ENCODE data around the gene REM2.
A peak's percentile ranks its signal among the peaks of the same experiment; 100 is the strongest.

REM2 gene, protein sequence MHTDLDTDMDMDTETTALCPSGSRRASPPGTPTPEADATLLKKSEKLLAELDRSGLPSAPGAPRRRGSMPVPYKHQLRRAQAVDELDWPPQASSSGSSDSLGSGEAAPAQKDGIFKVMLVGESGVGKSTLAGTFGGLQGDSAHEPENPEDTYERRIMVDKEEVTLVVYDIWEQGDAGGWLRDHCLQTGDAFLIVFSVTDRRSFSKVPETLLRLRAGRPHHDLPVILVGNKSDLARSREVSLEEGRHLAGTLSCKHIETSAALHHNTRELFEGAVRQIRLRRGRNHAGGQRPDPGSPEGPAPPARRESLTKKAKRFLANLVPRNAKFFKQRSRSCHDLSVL

DNA sequence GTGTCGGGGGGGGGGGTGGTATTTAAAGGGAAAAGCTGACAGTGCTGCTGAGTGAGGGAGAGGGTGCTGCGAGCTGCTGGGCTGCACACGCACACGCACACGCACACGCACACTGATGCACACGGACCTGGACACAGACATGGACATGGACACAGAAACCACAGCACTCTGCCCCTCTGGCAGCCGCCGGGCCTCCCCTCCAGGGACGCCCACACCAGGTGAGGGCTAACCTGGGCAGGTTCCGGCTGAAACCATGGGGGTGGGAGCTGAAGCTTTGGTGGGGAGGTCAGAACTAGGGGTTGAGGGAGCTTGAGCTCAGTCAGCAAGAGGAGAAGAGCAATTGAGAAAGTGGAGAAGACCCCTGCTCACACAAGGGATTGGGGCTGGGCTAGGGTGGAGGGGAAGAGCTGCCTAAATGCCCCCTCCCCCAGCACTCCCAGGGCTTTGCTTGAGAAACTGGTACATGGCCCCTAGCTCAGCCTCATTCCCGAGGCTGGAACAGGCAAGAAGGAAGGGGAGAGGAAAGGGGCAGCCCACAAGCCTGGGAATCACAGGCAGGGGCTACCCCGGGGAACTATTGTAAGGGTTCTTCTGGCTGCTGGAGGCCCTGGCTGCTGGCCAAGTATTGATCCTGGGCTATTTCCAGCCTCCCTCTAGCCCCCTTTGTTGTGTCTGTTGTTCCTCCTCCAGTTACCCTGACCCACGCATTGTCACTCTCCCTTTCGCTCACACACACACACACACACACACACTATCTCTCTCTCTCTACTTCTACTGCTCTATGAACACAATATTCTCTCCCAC, at the start of gene REM2:
TSS of gene REM2 (plus strand) at position 50 of the 804 bp plus-strand sequence. CDS start at position 116, 66 bp downstream.
- DNase-seq: no peak

DNA sequence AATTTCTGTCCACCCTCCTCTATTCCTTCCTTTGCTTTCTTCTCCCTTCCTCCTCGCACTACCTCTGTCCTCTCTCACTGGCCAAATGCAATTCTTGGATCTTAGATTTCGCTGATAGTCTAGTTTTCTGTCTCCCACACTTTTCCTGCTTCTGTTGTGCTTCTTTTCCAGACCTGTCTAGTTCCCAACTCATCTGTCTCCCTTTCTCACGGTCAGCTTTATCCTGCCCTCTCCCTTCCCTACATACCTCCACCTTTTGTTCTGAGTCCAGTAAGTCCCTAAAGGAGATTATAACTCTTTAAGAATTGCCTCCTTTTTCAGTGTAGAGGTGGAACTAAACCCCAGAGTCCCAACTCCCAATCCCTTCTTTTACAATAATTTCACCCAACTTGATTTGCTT, 47.5 kb upstream of the REM2 start:
- no peak for DNase-seq

DNA sequence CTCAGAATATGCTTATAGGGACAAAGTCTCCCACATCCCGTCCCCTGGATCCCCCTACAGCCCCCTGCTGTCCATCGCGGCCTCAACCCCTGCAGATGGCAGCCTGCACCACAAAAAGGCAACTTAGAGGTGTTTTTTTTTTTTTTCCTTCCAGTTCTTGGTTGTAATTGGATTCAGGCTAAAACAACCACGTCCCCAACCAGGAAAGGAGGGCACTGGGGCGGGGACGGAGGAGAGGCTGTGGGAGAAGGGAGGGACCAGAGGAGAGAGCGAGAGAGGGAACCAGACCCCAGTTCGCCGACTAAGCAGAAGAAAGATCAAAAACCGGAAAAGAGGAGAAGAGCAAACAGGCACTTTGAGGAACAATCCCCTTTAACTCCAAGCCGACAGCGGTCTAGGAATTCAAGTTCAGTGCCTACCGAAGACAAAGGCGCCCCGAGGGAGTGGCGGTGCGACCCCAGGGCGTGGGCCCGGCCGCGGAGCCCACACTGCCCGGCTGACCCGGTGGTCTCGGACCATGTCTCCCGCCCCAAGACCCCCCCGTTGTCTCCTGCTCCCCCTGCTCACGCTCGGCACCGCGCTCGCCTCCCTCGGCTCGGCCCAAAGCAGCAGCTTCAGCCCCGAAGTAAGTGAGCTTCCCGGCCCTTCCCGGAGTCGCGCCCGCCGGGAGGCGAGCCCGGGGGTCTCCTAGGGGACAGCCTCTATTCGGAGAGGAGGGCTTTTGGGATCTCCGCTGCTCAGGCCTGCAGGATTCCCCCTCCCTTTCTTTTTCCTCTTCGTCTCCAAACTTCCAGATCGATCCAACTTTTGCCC, 46.5 kb upstream of the REM2 start, which contains the start of gene MMP14:
TSS of gene MMP14 (plus strand) at position 285 of the 813 bp plus-strand sequence. CDS start at position 518, 233 bp downstream.
- DNase-seq: peak; percentile 39

DNA sequence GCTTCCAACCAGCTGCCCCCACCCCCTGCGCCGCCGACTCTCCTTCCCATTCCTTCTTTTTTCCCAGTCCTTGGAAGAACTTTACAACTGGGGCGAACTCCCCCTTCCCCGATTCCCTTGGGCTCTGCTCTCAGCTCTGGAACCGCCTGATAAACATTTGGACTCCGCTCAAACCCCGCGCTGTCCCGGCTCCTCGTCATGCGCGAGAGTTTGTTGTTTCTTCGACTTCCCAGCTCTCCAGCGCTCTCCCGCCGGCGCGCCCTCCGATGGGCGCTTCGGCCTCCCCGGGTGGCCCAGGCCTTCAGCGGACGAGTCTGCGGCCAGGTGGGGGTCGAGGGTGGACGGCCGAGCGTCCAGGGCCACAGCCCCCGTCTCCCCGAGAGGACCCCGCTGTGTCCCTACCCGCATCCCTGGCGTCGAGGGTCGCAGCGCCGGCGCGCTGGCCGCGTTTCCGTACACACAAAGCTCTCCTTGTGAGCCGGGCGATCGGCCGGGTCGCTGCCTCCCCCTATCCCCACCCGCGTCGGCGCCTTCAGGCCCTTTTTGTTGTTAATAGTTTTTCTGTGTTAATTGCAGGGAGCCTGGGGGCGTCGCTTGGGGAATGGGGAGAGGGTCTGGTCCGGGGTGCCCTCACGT, 45.8 kb upstream of the REM2 start:
- peak; percentile 62 for DNase-seq

DNA sequence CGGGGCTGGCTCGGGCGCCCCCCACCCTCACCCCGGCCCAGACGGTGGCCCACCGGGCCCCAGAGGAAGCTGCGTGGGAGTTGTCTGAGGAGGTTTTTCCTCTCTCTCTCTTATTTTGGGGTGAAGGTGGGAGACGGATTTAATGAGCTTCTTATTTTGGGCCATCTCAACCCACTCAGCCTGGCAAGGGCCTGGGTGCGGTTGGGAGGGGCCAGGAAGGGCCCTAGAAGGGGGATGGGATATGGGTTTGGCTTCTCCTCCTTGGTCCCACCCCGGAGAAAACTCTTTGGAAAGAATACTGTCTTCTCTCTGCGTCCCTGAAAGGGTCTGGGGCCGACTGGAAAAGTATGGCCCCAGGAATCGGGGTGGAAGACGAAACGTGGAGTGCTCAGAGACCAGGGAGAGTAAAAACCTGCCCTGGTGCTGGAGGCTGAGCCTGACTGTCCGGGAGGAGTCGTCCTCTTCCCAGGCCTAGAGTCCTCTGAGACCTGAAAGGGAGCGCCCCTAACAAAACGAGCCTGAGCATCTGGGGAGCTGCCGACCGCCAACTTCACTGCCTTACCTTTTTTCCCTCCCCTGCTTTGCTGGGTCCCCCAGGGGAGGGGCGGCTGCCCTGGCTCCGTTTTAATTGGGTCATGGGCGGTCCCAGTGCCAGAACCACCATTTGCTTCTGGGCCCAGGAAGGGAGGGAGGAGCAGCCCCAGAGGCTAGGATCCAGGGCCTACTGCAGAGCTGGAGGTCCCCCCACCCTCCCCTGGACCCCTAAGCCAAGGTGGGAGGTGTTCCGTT, 45.1 kb upstream of the REM2 start:
- no peak for DNase-seq

DNA sequence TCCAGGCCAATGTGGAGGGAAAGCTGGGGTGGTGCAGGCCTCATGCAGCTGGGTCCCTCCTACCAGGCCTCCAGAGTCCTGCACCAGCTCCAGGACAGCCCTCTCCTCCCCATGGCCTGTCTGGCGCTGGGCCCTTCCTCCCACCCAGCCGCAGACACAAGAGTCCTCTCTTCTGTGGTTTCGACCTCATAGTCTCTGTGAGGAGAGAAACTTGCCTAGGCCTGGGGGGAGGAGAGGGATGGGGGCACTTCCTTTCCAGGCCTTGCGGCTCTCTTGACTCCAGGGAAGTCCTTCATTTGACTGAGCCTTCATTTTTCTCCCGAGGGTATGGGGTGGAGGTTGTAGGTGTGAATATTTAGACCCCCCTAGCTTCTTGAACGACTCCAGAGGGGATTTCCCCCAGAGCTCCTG, 44.4 kb upstream of the REM2 start:
- DNase-seq: peak; percentile 28

DNA sequence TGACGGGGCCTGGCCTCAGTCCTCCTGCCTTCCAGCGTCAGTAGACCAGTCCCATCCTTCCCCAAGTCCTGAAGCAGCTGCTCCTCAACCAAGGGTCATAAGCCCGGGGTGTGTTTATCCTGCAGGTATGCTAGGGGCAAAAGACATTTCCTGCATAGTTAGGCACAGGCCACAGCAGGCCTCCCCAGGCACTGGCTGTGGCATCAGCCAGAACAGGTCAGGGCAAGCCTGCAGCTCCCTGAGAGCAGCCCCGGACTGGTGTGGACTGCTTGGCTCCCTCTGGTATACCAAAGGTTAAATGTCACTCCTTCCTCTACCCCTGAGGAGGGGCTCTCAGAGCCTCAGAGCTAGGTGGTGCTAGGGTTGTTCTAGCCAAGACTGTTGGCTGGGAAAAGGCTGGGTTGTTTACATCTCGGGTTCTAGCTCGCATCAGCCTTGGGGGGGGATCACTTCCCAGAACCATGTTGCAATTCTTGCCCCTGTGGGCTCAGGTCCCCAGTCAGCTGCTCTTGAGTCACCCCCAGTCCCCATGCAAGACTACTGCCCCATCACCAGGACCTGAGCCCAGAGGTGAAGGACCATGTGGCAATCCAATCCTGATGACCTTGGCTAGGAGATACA, 43.8 kb upstream of the REM2 start:
- no peak for DNase-seq

DNA sequence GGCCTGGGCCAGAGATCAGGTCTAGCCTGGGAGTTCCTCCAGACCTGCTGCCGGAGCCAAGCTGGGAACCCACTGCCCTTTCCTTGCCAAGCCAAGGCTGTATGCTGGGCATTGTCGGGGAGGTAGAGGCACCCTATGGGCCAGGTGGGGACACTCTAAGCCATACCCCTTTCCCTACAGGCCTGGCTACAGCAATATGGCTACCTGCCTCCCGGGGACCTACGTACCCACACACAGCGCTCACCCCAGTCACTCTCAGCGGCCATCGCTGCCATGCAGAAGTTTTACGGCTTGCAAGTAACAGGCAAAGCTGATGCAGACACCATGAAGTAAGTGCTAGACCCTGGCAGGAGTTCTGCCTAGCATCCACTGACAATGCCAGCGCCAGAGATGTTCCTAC, 41.7 kb upstream of the REM2 start:
- no peak for DNase-seq

DNA sequence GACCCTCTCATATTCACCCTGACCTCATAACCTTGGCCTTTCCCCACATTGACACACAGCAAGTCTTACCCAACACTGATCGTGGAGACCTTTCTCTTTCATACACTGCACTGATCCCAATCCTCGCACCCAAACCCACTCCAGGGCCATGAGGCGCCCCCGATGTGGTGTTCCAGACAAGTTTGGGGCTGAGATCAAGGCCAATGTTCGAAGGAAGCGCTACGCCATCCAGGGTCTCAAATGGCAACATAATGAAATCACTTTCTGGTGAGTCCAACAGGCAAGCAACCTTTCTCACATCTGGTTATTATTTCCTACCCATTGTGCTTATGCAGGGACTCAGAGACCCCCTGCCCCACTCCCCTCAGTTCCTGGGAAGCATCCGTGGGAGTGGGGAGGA, 41.3 kb upstream of the REM2 start:
- no peak for DNase-seq

DNA sequence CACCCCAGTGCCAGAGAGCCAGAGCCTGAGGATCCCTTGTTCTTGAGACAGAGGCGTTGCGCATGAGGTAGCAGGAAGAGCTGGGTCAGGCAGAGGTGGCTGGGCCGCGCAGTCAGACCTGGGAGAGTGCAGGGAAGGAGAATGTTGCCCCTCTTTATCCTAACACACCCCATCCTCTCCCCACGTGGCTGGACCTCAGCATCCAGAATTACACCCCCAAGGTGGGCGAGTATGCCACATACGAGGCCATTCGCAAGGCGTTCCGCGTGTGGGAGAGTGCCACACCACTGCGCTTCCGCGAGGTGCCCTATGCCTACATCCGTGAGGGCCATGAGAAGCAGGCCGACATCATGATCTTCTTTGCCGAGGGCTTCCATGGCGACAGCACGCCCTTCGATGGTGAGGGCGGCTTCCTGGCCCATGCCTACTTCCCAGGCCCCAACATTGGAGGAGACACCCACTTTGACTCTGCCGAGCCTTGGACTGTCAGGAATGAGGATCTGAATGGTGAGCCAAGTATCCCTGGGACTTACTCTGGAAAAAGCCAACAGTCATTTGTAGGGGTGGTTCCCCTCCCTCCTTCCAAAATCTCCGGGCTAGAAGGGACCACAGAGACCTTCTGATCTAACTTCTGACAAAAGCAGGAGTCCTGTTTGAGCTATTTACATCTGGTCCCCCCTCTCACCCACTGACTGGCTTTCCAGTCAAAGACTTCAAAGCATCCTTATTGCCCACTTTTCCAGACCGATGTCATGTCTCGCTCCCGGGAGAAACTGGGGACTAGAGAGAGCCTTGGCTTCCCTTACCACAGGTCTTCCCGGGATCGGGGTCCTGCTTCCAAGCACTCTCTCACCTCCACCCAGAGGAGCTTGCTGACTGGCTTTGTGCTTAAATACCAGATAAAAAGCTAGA, 40.6 kb upstream of the REM2 start:
- no peak for DNase-seq

DNA sequence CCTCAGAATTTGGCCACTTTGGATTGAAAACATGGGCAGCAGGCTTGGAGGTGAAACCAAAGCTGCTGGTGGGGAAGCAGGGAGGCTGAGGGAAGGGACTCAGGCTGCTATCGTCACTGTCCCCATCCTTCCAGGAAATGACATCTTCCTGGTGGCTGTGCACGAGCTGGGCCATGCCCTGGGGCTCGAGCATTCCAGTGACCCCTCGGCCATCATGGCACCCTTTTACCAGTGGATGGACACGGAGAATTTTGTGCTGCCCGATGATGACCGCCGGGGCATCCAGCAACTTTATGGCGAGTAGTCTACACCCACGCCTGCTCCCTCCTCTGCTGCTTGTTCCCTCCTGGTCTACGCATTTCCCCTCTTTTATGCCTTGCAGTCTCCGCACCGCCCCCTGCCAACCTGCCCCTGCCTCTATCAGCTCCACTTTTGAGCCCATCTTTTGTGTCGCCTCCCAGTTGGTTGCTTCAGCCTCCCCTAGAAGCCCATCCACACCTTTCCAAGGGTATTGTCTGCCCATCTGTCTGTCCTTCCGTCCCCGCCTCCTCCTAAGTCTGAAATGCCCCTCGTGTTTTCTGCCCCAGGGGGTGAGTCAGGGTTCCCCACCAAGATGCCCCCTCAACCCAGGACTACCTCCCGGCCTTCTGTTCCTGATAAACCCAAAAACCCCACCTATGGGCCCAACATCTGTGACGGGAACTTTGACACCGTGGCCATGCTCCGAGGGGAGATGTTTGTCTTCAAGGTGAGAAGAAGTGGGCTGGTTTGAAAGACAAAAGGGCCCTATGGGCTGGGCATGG, 39.7 kb upstream of the REM2 start:
- DNase-seq: no peak

DNA sequence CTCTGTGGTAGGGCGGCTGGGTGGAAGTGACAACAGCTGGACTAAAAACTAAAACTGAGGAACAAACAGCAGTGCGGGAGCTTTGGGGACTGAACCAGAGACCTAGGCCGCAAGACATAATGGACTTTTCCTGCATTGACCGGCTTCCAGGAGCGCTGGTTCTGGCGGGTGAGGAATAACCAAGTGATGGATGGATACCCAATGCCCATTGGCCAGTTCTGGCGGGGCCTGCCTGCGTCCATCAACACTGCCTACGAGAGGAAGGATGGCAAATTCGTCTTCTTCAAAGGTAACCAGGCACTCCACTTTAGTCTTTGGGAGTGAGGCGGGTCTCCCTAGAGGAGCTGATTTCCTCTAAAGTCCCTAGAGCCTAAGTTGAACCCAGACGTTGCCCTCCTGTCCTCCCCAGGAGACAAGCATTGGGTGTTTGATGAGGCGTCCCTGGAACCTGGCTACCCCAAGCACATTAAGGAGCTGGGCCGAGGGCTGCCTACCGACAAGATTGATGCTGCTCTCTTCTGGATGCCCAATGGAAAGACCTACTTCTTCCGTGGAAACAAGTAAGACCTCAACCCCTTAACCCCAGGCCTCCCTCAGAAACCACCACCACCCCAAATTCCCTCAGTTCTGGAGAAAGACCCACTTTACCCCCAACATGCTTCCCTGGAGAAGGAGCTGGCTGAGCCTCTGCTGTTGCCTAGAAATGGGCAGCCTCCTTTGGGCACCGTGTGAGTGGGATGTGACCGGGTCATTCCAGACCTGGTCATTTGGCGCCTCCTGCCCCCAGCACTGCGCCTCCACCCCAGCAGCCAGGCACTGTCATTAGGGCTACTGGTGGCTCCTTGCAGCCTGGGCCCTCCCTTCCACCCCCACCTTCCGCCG, 38.6 kb upstream of the REM2 start:
- no peak for DNase-seq

DNA sequence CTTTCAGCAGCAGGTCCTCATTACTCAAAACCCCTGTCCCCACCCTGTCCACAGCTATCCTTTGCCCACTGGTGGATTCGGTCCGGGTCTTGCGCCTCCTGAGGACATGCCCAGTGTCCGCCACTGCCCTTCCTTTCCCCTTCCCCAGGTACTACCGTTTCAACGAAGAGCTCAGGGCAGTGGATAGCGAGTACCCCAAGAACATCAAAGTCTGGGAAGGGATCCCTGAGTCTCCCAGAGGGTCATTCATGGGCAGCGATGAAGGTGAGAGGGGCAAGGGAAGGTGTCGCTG, 38.0 kb upstream of the REM2 start:
- no peak for DNase-seq

DNA sequence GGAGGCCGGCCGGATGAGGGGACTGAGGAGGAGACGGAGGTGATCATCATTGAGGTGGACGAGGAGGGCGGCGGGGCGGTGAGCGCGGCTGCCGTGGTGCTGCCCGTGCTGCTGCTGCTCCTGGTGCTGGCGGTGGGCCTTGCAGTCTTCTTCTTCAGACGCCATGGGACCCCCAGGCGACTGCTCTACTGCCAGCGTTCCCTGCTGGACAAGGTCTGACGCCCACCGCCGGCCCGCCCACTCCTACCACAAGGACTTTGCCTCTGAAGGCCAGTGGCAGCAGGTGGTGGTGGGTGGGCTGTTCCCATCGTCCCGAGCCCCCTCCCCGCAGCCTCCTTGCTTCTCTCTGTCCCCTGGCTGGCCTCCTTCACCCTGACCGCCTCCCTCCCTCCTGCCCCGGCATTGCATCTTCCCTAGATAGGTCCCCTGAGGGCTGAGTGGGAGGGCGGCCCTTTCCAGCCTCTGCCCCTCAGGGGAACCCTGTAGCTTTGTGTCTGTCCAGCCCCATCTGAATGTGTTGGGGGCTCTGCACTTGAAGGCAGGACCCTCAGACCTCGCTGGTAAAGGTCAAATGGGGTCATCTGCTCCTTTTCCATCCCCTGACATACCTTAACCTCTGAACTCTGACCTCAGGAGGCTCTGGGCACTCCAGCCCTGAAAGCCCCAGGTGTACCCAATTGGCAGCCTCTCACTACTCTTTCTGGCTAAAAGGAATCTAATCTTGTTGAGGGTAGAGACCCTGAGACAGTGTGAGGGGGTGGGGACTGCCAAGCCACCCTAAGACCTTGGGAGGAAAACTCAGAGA, 37.0 kb upstream of the REM2 start:
- DNase-seq: no peak

DNA sequence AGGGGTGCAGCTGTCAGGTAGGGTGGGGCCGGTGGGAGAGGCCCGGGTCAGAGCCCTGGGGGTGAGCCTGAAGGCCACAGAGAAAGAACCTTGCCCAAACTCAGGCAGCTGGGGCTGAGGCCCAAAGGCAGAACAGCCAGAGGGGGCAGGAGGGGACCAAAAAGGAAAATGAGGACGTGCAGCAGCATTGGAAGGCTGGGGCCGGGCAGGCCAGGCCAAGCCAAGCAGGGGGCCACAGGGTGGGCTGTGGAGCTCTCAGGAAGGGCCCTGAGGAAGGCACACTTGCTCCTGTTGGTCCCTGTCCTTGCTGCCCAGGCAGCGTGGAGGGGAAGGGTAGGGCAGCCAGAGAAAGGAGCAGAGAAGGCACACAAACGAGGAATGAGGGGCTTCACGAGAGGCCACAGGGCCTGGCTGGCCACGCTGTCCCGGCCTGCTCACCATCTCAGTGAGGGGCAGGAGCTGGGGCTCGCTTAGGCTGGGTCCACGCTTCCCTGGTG, 36.2 kb upstream of the REM2 start:
- no peak for DNase-seq

DNA sequence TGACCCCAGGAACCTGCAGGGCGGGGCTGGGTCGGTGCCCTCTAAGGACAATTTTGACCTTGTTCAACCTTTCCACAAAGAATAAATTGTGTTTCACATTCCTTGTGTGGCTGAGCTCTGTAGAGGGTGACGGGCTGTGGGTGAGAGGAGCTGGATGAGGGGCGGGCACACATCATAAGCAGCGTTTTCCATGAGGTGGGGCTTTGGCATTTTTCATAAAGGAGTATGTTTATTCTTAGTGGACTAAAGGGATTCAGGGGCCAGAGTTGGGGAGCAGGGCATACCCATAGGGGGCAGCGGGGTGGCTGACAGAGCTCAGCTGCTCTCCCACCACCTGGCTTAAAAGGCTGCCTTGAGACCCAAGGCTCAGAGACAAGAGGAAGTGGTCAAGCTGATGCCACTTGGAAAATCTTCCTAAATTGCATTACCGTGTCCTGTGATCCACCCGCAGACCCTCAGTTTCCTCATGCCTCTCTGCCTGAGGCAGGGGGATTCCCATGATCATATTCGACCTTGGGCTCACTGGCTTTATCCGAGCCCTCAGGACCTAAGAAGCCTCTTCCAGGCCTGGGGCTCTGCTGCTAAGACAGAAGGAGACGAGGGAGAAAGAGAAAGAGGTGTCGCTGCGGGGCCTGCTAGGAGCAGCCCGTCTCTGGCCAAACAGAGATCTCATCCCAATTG, 35.2 kb upstream of the REM2 start:
- no peak for DNase-seq
